Measurements from ENCODE around the gene SIN3B.

Gene SIN3B

DNA sequence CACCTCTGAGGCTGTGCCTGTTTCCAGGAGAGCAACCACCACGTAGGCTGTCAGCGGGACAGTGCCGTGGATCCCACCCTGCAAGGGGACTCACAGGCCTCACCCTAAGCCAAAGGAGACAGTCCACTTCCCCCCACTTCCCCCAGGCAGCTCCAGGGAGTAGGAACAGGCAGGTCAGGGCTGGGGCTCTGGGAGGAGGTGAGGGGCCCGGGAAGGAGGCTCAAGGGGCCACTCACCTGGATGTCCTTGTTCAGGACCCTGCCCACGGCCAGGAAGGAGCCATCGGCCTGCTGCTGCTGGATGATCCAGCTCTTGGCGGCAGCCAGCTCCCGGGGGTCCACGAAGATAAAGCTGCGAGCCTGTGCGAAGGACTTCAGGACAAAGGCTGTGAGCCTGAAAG is 85.2 kb downstream of the SIN3B start:
- DNase-seq = no peak

DNA sequence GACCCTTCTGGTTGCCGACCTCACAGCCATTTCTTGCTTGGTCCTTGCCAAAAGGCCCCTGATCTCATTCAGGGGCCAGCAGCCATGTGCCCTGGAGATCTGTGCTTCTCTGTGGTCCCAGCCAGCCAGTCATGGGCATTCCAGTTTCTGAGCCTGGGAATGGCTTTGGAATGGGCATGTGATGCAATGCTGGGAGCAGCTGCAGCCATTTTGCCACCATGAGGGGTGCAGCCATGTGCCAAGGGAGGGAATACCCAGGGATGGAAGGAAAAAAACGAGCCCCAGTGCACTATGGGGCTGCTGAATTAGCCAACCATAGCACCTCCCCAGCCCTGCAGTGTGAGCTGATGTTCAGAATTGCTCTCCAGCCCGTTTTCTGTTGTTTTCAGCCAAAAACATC is 85.9 kb downstream of the SIN3B start:
- DNase-seq = no peak

DNA sequence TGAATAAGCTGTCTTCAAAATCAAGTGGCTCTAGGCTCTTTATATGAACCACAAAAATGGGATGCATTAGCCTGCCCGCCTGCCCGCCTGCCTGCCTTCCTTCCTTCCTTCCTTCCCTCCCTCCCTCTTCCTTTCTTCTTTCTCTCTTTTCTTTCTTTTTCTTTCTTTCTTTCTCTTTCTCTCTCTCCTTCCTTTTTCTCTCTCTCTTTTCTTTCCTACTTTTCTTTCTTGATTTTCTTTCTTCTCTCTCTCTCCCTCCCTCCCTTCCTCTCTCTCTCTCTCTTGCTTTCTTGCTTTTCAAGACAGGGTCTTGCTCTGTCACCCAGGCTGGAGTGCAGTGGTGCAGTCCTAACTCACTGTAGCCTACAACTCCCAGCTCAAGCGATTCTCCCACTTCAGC is 86.5 kb downstream of the SIN3B start:
- DNase-seq = no peak

DNA sequence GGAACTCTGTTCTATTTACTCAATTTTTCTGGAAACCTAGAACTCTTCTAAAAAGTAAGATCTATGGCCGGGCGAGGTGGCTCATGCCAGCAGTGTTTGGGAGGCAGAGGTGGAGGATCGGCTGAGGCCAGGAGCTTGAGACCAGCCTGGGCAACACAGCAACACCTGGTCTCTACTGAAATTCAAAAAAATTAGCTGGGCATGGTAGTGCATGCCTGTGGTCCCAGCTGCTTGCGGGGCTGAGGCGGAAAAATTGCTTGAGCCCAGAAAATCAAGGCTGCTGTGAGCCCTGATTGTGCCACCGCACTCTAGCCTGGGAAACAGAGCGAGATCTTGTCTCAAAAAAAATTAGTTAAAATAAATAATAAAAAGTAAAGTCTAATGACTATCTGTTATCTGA is 88.2 kb downstream of the SIN3B start:
- DNase-seq = no peak

DNA sequence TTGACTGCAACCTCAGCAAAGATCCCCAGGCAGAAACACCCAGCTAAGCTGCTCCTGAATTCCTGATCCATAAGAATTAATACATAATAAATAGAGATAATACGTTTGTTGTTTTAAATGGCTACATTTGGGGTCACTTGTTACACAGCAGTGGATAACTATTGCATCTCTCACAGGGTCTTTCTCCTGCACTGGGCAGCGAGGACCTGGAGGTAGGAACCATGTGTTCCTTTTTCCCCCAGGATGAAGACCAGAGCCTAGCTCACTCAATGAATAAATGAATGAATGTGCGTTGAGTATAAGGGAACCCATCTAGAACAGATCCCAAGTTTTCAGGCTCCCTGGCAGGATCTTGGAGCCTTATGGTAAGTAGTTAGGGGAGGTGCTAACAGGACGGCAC is 90.3 kb downstream of the SIN3B start:
- DNase-seq = no peak

- DNase-seq = no peak
Measured at GRCh38 chr19:16920816-16921529, 91.8 kb downstream of the SIN3B start.

GRCh38 chr19:16921766-16922591 is 92.8 kb downstream of the SIN3B start:
- no peak for DNase-seq

DNA sequence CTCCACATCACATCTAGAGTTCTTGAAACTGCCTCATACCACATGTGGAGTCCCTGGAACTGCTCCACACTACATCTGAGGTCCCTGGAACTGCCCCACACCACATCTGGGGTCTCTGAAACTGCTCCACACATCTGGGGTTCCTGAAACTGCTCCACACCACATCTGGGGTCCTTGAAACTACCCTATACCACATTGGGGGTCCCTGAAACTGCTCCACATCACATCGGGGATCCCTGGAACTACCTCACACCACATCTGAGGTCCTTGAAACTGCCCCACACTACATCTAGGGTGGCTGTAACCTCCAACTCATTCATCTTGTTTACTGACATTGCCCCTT is 93.4 kb downstream of the SIN3B start:
- DNase-seq = no peak

GRCh38 chr19:16922949-16923348 is 93.8 kb downstream of the SIN3B start:
- no peak for DNase-seq

GRCh38 chr19:16927883-16928282 is 98.7 kb downstream of the SIN3B start:
- no peak for DNase-seq

DNA sequence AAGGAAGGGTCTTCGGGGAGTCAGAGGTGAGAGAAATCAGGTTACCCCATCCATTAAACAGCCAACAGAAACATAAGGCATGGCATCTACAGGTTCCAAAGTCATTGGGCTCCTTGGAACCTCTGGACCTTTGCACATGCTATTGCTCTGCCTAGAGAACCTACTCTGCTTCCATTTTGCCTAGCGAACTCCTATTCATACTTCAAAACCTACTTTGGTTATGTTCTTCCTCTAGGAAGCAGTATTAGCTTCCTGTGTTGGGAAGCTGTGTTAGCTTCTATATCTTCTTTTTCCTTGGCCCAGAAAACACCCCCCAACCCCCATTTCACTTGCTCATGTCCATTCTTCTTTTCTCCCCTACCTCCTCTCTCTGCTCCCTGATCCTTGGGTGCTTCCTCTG is 99.2 kb downstream of the SIN3B start:
- no peak for DNase-seq

GRCh38 chr19:16928916-16929315 is 99.7 kb downstream of the SIN3B start:
- no peak for DNase-seq
